GM23338 (cell line): Measurements from ENCODE around the gene LMNTD2. TPM values are rescaled to one million over a fixed set of nuclear protein-coding genes. Genes with fewer than 3 reads are reported as not detected.

ENCODE experiments used
- ATAC-seq: fragments of 200-7000 bp; cut with Tn5 transposase; 3 replicates; pipeline ENCODE4 v1.9.1; 2020
- DNase-seq: peaks from one replicate; pipeline ENCODE4 v3.0.0-alpha.2; 2015; ENCODE audit warnings: low spot score
- H2AFZ ChIP-seq: fragments of 200-600 bp; sonication (generic); 2 replicates; pipeline ENCODE4 v1.8.0; 2016; ENCODE audit warnings: antibody characterized with exemption, mild to moderate bottlenecking, moderate library complexity
- H3F3A ChIP-seq: fragments of 200-600 bp; sonication (generic); replicated peaks from 2 replicates; pipeline ENCODE4 v1.8.0; 2017; ENCODE audit warnings: antibody characterized with exemption, mixed run types, low read depth
- H3K27ac ChIP-seq: fragments of 200-600 bp; sonication (generic); 2 replicates; pipeline ENCODE4 v1.6.1; 2016; ENCODE audit warnings: low read depth
- H3K27me3 ChIP-seq: fragments of 200-600 bp; sonication (generic); 2 replicates; pipeline ENCODE4 v1.8.0; 2016; ENCODE audit warnings: mild to moderate bottlenecking, mixed run types, moderate library complexity; ENCODE audit not compliant: insufficient read depth
- H3K36me3 ChIP-seq: fragments of 200-600 bp; sonication (generic); 2 replicates; pipeline ENCODE4 v1.8.0; 2016; ENCODE audit warnings: mild to moderate bottlenecking; ENCODE audit not compliant: insufficient read depth
- H3K4me1 ChIP-seq: fragments of 200-600 bp; sonication (generic); 2 replicates; pipeline ENCODE4 v1.8.0; 2016; ENCODE audit warnings: mild to moderate bottlenecking, moderate library complexity; ENCODE audit not compliant: insufficient read depth
- H3K4me2 ChIP-seq: fragments of 200-600 bp; sonication (generic); 2 replicates; pipeline ENCODE4 v1.7.1; 2017; ENCODE audit warnings: mixed run types
- H3K4me3 ChIP-seq: fragments of 200-600 bp; sonication (generic); 2 replicates; pipeline ENCODE4 v1.6.1; 2016; ENCODE audit warnings: mixed run types
- H3K79me2 ChIP-seq: fragments of 200-600 bp; sonication (generic); replicated peaks from 2 replicates; pipeline ENCODE4 v1.8.0; 2017; ENCODE audit warnings: mild to moderate bottlenecking; ENCODE audit not compliant: insufficient read depth
- H3K9me2 ChIP-seq: fragments of 200-600 bp; sonication (generic); 2 replicates; pipeline ENCODE4 v1.8.0; 2017; ENCODE audit not compliant: insufficient read depth
- H4K20me1 ChIP-seq: fragments of 200-600 bp; sonication (generic); replicated peaks from 2 replicates; pipeline ENCODE4 v1.8.0; 2017; ENCODE audit warnings: mild to moderate bottlenecking; ENCODE audit not compliant: insufficient read depth
- H3K27ac Mint-ChIP-seq: 2 replicates; pipeline ENCODE4 v1.8.0; 2020; ENCODE audit warnings: inconsistent platforms, mild to moderate bottlenecking, moderate library complexity, mixed read lengths
- H3K27me3 Mint-ChIP-seq: 3 replicates; pipeline ENCODE4 v1.8.0; 2022; ENCODE audit warnings: low read depth, mild to moderate bottlenecking, moderate library complexity, mixed read lengths, inconsistent platforms; ENCODE audit not compliant: insufficient read depth, poor library complexity
- H3K36me3 Mint-ChIP-seq: 3 replicates; pipeline ENCODE4 v1.8.0; 2021; ENCODE audit warnings: low read depth, mild to moderate bottlenecking, inconsistent platforms, moderate library complexity, mixed read lengths
- H3K4me1 Mint-ChIP-seq: 3 replicates; pipeline ENCODE4 v1.8.0; 2020; ENCODE audit warnings: mild to moderate bottlenecking, inconsistent platforms, mixed read lengths
- H3K4me3 Mint-ChIP-seq: 3 replicates; pipeline ENCODE4 v1.8.0; 2021; ENCODE audit warnings: moderate library complexity, mild to moderate bottlenecking, inconsistent platforms, mixed read lengths
- H3K9me3 Mint-ChIP-seq: 3 replicates; pipeline ENCODE4 v1.8.0; 2020; ENCODE audit warnings: moderate library complexity, mild to moderate bottlenecking, inconsistent platforms, mixed read lengths
- CREB1 ChIP-seq: fragments of 250-450 bp; sonication (Bioruptor Pico); IDR thresholded peaks from 2 replicates; pipeline ENCODE4 v1.5.0; 2020; ENCODE audit warnings: low read depth, mild to moderate bottlenecking, moderate library complexity
- CTCF ChIP-seq, 2 experiments: fragments of 200-600 bp in 1 of 2; sonication (generic) in 1 of 2; conservative IDR thresholded peaks; 2 replicates each; pipeline versions ENCODE4 v1.5.1 to v1.6.1; 2016 to 2017; ENCODE audit warnings: antibody characterized with exemption in 2 of 2, low read depth in 2 of 2, mild to moderate bottlenecking in 2 of 2, moderate library complexity in 1 of 2
- ETS1 ChIP-seq: IDR thresholded peaks from 2 replicates; pipeline ENCODE4 v1.6.1; 2016; ENCODE audit warnings: antibody characterized with exemption
- EZH2phosphoT487 ChIP-seq: fragments of 200-600 bp; sonication (generic); IDR thresholded peaks from one replicate; pipeline ENCODE4 v1.8.1; 2018; ENCODE audit warnings: antibody characterized with exemption; ENCODE audit not compliant: unreplicated experiment
- POLR2AphosphoS5 ChIP-seq: IDR thresholded peaks from 2 replicates; pipeline ENCODE4 v1.6.1; 2016; ENCODE audit warnings: antibody characterized with exemption, low read depth
- ZNF462 ChIP-seq: fragments of 250-450 bp; sonication (Bioruptor Pico); IDR thresholded peaks from 2 replicates; pipeline ENCODE4 v1.5.0; 2020; ENCODE audit warnings: mild to moderate bottlenecking, moderate library complexity
- polyA plus RNA-seq: library from polyadenylated mRNA; unstranded; fragments of >200 nt; fragmentation: Nextera tagmentation; extraction: Ambion mirVana; gene quantifications from 2 replicates; pipeline ENCODE4 v1.2.1, GENCODE V29; 2016
- total RNA-seq: library from RNA; depleted of rRNA; stranded (reverse); fragments of >200 nt; shearing (Covaris generic); gene quantifications from 2 replicates; pipeline ENCODE4 v1.2.3, GENCODE V29; 2014

Gene LMNTD2
- total and polyA plus RNA-seq, 2 experiments from 2014 or later, result 1.3 to 2.1 TPM

- no peak for TF ChIP-seq ZNF462
- TF ChIP-seq CREB1, result no peak
- no peak for TF ChIP-seq ETS1
These were observed 31.5 kb downstream of the LMNTD2 start (continued) for GRCh38 chr11:528815-529727.

GRCh38 chr11:528166-528814 lies 32.2 kb downstream of the LMNTD2 start:
- H3K9me2 ChIP-seq, result 0 out of 2 replicates have a peak, but pooled peaks cover 3% of the 10 kb centered on the region
- H4K20me1 ChIP-seq, result no peaks in the 10 kb centered on the region
- H3K4me2 ChIP-seq, result no peak overlapping the region
- H3K4me1 Mint-ChIP-seq, result no peaks in the 10 kb centered on the region
- H3K36me3 Mint-ChIP-seq, result peaks cover 12% of the 10 kb centered on the region
- ATAC-seq, result no peak
- H3K27ac Mint-ChIP-seq, result no peak overlapping the region
- peaks cover 8% of the 10 kb centered on the region; the same call in 2 of the 3 replicates for H3K9me3 Mint-ChIP-seq
- H3K4me1 ChIP-seq, result no peaks in the 10 kb centered on the region
- H3K36me3 ChIP-seq, result no peaks in the 10 kb centered on the region
- H3K4me3 ChIP-seq, result no peak overlapping the region
- no peaks in the 10 kb centered on the region for H3K27me3 ChIP-seq
- no peak overlapping the region for H3K4me3 Mint-ChIP-seq
- H3K27ac ChIP-seq, result no peak overlapping the region
- H3K27me3 Mint-ChIP-seq, result peaks cover 11% of the 10 kb centered on the region
- no peaks in the 10 kb centered on the region for H3F3A ChIP-seq
- DNase-seq, result no peak
- H3K79me2 ChIP-seq, result no peaks in the 10 kb centered on the region
- no peak overlapping the region for H2AFZ ChIP-seq
- no peak for TF ChIP-seq EZH2phosphoT487
- no peak for TF ChIP-seq CTCF (conservative IDR thresholded peaks at IDR 0.05; ENCODE audit: low read depth in 2 of 2)
- TF ChIP-seq POLR2AphosphoS5, result no peak
- no peak for TF ChIP-seq CREB1
